RWPE1 (cell line): ENCODE results near the gene ESRRG.

Experiments used
- CTCF ChIA-PET: fragments of 350-600 bp; sonication (Branson Sonifier 250); formaldehyde crosslinking; extraction: SDS; loops from one replicate; lab custom pipeline; 2021; lab: Yijun Ruan, JAX
- POLR2A ChIA-PET: fragments of 400-600 bp; formaldehyde crosslinking; extraction: SDS; loops from one replicate; lab custom pipeline; 2020; ENCODE audit warnings: antibody characterized with exemption; ENCODE audit not compliant: low non-redundant PET; lab: Yijun Ruan, JAX
- DNase-seq: peaks from one replicate; pipeline ENCODE4 v3.0.0; 2012; ENCODE audit warnings: low spot score
- H3K27ac ChIP-seq: fragments of 450-650 bp; 2 replicates; pipeline ENCODE4 v1.5.1; 2017
- CTCF ChIP-seq: fragments of 450-650 bp; conservative IDR thresholded peaks from 2 replicates; pipeline ENCODE4 v1.5.1; 2017; ENCODE audit warnings: low read depth, mild to moderate bottlenecking

The ESRRG gene

GRCh38 chr1:216632980-216633379 lies 90.2 kb downstream of the ESRRG start:
- ChIA-PET POLR2A (no interaction called here), CTCF (interaction anchor here (0.6 to 0.7 kb wide), 2 partner anchors 53 to 700 kb away, joined by 3 read pairs; no protein-coding TSS in a partner anchor)
- TF ChIP-seq CTCF = no peak
- H3K27ac ChIP-seq = no peak overlapping the region
- no peak for DNase-seq

- no peak overlapping the region for H3K27ac ChIP-seq
- DNase-seq = no peak
- ChIA-PET CTCF (no interaction called here), POLR2A (no interaction called here)
- TF ChIP-seq CTCF = no peak
Observed at GRCh38 chr1:216630532-216630931, 92.7 kb downstream of the ESRRG start.

- DNase-seq = no peak
- TF ChIP-seq CTCF = no peak
- H3K27ac ChIP-seq = no peak overlapping the region
- POLR2A ChIA-PET = no interaction called here
- CTCF ChIA-PET = interaction anchor here (0.6 kb wide), 1 partner anchor 258 kb away, joined by 3 read pairs; no protein-coding TSS in a partner anchor
Observed at GRCh38 chr1:216627252-216627651, 96.0 kb downstream of the ESRRG start.

GRCh38 chr1:216626394-216627067 lies 96.7 kb downstream of the ESRRG start:
- ChIA-PET CTCF (interaction anchor here (0.6 kb wide), 1 partner anchor 257 kb away, joined by 3 read pairs; no protein-coding TSS in a partner anchor), POLR2A (no interaction called here)
- no peak overlapping the region for H3K27ac ChIP-seq
- TF ChIP-seq CTCF = no peak
- DNase-seq = no peak

- CTCF ChIA-PET = no interaction called here
- no peak for TF ChIP-seq CTCF
- no peak overlapping the region for H3K27ac ChIP-seq
- DNase-seq = no peak
- POLR2A ChIA-PET = no interaction called here
Observed at GRCh38 chr1:216621536-216621935, 101.7 kb downstream of the ESRRG start.

- DNase-seq = no peak
- CTCF ChIA-PET = no interaction called here
Observed at GRCh38 chr1:216617081-216617875, 106.0 kb downstream of the ESRRG start.

More at GRCh38 chr1:216617081-216617875, 106.0 kb downstream of the ESRRG start:
- no peak overlapping the region for H3K27ac ChIP-seq
- POLR2A ChIA-PET = no interaction called here
- TF ChIP-seq CTCF = no peak
